GM12872 (cell line): ENCODE results near the gene ITPK1.

Experiments
- CTCF ChIP-seq: IDR thresholded peaks from 3 replicates; pipeline ENCODE4 v1.5.1; 2011; ENCODE audit warnings: low read depth, mild to moderate bottlenecking, low read length, moderate library complexity; ENCODE audit not compliant: insufficient read depth

Gene ITPK1

GRCh38 chr14:93056166-93056839, 59.4 kb downstream of the ITPK1 start:
- no peak for TF ChIP-seq CTCF

GRCh38 chr14:93055651-93056115, 60.0 kb downstream of the ITPK1 start:
- no peak for TF ChIP-seq CTCF

DNA sequence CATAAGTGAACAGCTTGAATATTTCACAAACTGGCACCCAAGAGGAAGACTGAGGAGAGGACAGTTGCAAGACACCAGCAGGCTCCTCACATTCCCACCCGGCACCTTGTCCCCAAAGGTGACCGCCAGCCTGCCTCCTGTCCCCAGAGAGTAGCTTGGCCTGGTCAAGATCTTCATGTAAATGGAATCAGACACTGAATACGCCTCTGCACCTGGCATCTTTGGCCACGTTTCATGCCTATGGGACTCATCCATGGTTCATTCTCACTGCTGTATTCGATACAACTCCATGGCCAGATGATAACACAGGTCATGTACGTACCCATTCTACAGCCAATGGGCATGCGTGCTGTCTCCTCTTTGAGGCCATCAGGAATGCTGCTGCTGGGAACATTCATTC, 60.8 kb downstream of the ITPK1 start:
- no peak for TF ChIP-seq CTCF

- no peak for TF ChIP-seq CTCF
Measured at GRCh38 chr14:93054006-93054405, 61.7 kb downstream of the ITPK1 start.

DNA sequence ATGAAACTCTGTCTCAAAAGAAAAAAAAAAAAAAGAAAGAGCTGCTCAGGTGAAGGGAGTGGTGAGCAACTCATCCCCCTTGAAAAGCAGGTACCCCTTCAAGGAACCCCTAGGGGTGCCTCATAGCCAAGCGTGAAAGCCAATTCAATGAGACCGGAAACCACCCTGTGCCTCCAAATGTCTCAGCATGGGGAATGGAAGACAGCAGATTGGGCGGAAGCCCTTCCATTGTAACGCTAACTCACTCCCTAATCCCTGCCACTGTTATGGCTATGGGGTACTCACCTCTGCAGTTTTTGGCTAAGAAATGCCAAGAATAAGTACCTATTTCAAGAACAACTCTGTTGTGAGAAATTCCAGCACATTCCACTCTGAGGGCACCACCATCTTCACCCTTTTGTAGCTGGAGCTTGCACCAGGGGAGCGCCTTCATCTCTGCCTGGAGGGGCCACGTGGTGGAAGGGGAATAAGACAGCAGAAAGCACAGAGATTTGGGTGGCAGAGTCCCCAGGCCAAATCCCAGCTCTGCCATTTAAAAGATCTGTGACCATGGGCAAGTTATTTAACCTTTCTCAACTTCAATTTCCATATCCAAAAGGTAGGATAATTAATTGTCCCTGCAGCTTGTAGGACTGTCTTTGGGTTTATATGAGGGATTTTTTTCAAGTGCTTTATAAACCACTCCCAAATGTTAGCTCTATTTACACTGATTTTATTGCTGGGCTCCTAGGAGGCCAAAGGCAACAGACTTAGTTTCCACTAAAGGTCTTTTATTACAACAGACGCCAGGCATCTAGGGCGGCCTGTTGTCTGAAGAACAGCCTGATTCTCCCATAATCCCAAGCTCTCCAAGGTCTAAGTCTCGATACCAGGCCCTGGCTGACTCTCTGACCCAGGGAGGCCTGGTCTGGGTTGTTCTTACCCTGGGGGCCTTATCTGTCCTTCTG, 63.9 kb downstream of the ITPK1 start:
- no peak for TF ChIP-seq CTCF

GRCh38 chr14:93050761-93051160, 65.0 kb downstream of the ITPK1 start:
- TF ChIP-seq CTCF, result no peak

- no peak for TF ChIP-seq CTCF
Measured at GRCh38 chr14:93049867-93050331, 65.8 kb downstream of the ITPK1 start.
